Caki2 (cell line): ENCODE measurements around the gene TNRC6B. TPM values are rescaled to one million over a fixed set of nuclear protein-coding genes. Genes with fewer than 3 reads are reported as not detected.
"Not testable (repeated sequence)": the region's sequence is repeated elsewhere in the genome, so short reads cannot be mapped to it uniquely, and the experiment has no call there.

Experiments used
- DNase-seq: peaks from one replicate; pipeline ENCODE4 v3.0.0-alpha.2; 2015; ENCODE audit warnings: low read depth
- in situ Hi-C: cut with HindIII; loops from 2 replicates; pipeline ENCODE4 v1.10.0; 2016; ENCODE audit warnings: low sequenced_read_pairs, low pct_unique_long_range_greater_than_20kb, mixed read lengths
- total RNA-seq: library from RNA; depleted of rRNA; stranded (reverse); fragments of >200 nt; shearing (Covaris generic); gene quantifications from 2 replicates; pipeline ENCODE4 v1.2.3, GENCODE V29; 2014; ENCODE audit warnings: low replicate concordance

The TNRC6B gene
- total RNA-seq, 1 experiment from 2014 or later, result 7.7 TPM

DNA sequence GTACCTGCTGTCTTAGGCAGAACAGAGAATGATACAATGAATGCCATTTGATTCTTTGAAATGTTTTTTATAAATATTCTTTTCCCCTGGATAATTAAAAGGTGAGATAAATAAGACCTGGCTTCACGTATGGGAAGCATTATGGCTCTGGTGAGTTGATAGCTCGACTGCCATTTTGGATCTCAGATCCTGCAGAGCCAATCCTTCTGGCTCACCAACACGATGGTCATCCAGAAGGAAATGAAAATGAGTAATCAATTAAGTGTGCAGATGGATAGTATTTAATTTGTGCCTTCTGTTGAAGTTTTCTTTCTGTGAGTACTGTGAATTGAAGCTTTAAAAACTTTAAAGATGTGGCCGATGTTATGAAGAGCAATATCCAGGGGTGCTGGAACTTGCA, 2.7 kb downstream of the TNRC6B start:
- in situ Hi-C loops, result no loop called here
- no peak for DNase-seq

DNA sequence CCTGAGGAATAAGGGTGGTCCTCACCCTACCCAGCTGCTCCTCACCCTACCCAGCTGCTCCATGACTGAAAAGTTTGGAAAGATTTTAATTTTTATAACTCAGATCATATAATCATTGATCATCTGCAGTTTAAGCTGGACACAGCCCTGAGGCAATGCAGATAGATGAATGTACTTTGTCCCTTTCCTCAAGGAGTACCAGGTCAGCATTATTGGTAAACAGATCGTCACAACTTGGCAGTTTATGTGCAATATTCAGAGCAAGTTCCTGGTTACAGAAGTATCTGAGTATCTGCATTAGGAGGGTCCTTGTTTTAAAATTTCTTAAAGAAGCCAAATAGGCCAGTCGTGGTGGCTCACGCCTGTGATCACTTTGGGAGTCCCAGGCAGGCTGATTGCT, 3.6 kb downstream of the TNRC6B start:
- in situ Hi-C loops, result no loop called here
- DNase-seq, result no peak

DNA sequence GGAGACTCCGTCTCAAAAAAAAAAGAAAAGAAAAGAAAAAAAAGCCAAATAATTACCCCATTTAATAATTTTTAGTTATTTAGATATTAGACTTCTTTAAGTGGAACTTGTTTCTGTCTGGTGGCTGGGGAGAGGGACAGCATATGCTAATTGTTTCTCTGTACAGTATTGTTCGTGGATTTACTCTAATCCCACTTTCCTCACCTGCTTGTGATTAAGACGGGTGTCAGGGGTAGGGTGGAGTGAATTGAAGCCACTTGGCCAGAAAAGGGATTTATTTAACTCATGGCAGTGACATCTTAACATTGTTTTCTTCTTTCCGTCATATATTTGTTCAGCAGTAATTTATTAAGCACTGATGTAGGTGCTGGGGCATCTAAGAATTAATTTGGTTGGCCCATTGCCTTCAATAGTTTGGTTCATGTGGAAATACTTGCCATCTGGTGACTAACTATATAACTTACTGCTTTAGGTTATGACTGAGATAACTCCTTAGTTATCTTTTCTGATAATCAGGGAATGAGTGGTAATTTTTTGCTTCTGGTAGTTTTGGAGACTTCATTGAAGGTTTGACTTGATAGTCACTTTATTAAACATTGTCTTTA, 4.6 kb downstream of the TNRC6B start:
- in situ Hi-C loops, result no loop called here
- peak; percentile 79 for DNase-seq

GRCh38 chr22:40183029-40183581, 5.4 kb downstream of the TNRC6B start:
- in situ Hi-C loops, result no loop called here
- DNase-seq, result peak; percentile 72

DNA sequence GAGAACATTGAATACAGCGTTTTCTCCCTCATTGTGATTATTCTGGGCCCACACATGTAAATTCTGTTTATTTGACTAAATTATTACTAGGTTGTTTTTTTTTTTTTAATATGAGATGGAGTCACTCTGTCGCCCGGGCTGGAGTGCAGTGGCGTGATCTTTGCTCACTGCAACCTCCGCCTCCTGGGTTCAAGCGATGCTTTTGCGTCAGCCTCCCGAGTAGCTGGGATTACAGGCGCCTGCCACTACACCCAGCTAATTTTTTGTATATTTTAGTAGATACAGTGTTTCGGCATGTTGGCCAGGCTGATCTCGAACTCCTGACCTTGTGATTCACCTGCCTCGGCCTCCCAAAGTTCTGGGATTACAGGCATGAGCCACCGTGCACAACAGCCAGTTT, 5.9 kb downstream of the TNRC6B start:
- DNase-seq, result not testable (repeated sequence)

DNA sequence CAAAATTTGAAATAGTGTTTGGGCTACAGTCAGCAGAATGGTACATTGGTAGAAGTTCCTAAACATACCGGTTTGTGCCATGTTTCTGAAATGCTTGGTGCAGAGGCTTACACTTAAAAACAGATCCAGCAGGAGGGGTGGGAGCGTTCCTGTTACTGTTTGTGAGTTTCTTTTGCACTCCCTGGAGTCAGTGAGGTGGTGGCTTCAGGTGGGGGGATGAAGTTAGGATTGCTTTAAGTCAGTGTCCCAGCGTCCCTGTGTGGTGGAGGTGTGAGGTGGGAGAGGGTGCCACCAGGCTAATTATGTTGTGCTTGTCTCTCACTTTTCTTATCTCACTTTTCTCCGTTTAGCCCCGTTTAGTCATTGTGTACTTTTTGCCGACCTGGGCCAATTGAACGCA, 9.7 kb downstream of the TNRC6B start:
- in situ Hi-C loops, result no loop called here
- no peak for DNase-seq

More for the DNA sequence above, 5.9 kb downstream of the TNRC6B start:
- in situ Hi-C loops, result not testable (repeated sequence)

DNA sequence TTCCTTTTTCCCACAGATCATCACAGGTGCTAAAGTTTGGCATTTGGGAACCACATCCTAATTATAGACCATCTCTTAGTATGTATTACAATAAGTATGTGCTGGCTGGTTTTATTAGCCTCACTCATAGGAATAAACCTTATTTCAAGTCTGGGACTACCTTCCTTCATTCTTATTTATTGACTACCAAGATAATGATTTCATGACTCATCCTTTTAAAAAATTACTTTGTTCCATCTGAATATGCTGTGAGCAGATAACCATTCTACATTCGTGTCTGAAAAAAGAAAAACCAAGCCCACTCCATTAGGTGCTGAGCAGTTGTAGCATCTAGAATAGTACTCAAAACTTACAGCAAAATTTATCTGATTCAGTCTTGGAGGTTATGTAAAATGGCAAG, 12.3 kb downstream of the TNRC6B start:
- DNase-seq, result no peak
- in situ Hi-C loops, result no loop called here

- in situ Hi-C loops, result no loop called here
- no peak for DNase-seq
Measured at GRCh38 chr22:40190501-40190900, 12.8 kb downstream of the TNRC6B start.

DNA sequence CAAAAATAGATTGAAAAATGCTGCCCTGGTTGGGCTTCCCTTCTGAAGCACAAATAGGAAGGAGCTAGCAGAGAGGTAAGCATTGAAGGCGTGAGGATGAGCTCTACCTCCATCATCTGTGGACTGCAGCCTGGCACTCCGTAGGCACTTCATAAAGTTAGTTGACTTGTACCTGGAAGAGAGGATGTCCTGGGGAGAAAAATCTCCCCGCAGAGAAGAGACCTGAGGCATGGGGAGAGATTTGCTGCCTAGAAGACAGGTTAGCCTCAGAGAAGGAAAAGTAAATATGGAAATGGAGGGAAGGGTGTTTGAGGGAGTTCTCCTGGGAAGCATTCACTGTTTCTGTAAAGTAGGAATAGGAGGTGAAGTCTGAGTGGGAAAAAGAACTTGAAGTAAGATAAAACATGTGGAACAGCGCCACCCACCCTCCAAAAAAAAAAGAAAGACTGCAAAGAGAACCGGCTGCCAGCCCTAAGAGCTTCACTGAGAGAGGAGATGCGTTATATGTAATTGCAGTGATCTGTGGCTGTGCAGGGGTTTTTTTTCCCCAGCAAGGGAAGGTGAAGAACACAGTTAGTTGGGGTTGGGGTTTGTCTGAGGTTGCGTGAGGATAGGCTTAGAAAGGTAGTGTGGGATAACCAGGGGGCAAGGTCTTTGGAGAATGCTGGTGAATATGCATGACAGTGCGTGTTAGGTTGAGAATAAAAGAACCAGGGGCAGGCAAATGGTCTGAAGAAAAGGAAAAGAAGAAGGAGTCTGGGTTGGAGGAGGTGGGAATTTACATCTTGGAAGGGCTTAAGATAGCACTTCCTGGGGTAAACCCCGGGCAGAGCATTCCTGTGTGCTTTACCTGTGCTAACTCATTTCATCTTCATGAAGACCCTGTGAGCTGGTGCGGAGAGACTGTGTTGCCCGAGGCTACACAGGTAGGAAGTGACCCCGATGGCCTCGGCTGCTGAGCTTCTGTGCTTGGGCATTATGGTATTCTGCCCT, 16.0 kb downstream of the TNRC6B start:
- in situ Hi-C loops, result no loop called here
- DNase-seq, result peak; percentile 43

DNA sequence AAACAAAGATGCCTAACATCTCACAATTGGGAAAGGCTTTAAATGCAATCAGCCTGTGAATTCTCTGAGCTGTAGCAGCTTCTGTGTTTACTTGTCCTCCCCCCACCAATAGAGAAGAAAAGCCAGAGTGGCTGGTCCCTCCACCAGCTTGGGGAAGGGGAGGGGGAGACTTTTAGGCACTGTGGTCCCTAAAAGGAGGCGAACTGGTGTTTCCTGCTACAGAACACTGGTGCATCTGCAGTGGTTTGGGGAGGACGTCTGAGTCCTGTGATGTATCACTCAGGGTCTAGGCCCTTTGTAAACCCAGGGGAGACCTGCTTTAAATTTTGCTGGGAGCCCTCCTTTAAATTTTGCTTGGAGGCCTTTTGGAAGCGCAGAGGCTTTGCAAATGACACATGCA, 16.9 kb downstream of the TNRC6B start:
- DNase-seq, result no peak
- in situ Hi-C loops, result no loop called here

- in situ Hi-C loops, result no loop called here
- DNase-seq, result peak; percentile 94
Measured at GRCh38 chr22:40196628-40197360, 19.1 kb downstream of the TNRC6B start.

DNA sequence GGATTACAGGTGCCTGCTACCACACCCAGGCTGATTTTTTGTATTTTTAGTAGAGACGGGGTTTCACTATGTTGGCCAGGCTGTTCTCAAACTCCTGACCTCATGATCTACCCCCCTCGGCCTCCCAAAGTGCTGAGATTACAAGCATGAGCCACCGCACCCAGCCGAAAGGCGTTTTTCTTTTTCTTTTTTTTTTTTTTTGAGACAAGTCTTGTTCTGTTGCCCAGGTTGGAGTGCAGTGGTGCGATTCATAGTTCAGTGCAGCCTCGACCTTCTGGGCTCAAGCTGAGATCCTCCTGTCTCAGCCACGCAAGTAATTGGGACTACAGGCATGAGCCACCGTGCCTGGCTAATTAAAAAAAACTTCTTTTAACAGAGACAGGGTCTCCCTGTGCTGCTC, 19.7 kb downstream of the TNRC6B start:
- in situ Hi-C loops, result not testable (repeated sequence)
- peak; percentile 64 for DNase-seq

GRCh38 chr22:40198733-40199132, 21.0 kb downstream of the TNRC6B start:
- in situ Hi-C loops, result no loop called here
- no peak for DNase-seq

GRCh38 chr22:40199223-40199622, 21.5 kb downstream of the TNRC6B start:
- DNase-seq, result no peak
- in situ Hi-C loops, result no loop called here

DNA sequence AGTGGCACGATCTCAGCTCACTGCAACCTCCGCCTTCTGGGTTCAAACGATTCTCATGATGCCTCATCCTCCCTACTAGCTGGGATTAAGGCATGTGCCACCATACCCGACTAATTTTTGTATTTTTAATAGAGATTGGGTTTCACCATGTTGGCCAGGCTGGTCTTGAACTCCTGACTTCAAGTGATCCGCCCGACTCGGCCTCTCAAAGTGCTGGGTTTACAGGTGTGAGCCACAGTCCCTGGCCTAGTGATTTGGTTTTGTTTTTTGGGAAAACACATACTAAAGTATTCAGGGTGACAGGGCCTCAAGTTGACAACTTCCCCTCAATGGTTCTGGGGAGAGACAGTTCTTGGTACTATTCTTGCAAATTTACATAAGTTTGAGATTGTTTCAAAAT, 22.1 kb downstream of the TNRC6B start:
- in situ Hi-C loops, result no loop called here

GRCh38 chr22:40200795-40201530, 23.2 kb downstream of the TNRC6B start:
- in situ Hi-C loops, result no loop called here
- no peak for DNase-seq

More for the DNA sequence above, 22.1 kb downstream of the TNRC6B start:
- DNase-seq, result no peak

- in situ Hi-C loops, result no loop called here
- no peak for DNase-seq
Measured at GRCh38 chr22:40202225-40202944, 24.7 kb downstream of the TNRC6B start.
